ENCODE data around the gene PPP1R3F.

DNA sequence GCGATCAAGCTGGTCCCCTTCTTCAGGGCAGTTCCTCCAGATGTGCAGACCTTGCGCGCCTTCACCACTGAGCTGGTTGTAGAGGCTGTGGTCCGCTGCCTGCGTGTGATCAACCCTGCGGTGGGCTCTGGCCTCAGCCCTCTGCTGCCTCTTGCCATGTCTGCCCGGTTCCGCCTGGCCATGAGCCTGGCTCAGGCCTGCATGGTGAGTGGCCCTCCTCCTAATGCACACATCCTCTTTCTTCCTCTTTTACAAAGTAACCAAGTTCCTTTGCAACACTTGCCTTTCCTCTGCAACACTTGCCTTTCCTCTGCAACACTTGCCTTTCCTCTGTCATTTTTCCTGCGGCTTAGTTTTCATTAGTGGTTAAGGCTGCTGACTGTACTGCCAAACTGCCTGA lies 32.5 kb upstream of the PPP1R3F start:
- TF ChIP-seq GLIS3 (CRISPR knock-in tag; IDR thresholded peaks at IDR 0.05): no peak
- TF ChIP-seq, protein P1, sequence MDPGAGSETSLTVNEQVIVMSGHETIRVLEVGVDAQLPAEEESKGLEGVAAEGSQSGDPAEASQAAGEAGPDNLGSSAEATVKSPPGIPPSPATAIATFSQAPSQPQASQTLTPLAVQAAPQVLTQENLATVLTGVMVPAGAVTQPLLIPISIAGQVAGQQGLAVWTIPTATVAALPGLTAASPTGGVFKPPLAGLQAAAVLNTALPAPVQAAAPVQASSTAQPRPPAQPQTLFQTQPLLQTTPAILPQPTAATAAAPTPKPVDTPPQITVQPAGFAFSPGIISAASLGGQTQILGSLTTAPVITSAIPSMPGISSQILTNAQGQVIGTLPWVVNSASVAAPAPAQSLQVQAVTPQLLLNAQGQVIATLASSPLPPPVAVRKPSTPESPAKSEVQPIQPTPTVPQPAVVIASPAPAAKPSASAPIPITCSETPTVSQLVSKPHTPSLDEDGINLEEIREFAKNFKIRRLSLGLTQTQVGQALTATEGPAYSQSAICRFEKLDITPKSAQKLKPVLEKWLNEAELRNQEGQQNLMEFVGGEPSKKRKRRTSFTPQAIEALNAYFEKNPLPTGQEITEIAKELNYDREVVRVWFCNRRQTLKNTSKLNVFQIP (CRISPR knock-in tag; IDR thresholded peaks at IDR 0.05; ENCODE audit: borderline replicate concordance, low read depth): no peak
- no peak for TF ChIP-seq PPARA (CRISPR knock-in tag; IDR thresholded peaks at IDR 0.05; ENCODE audit: borderline replicate concordance)
- no peak for TF ChIP-seq ARNTL (CRISPR knock-in tag; IDR thresholded peaks at IDR 0.05; ENCODE audit: borderline replicate concordance, low read depth)
- TF ChIP-seq SNAI2 (CRISPR knock-in tag; IDR thresholded peaks at IDR 0.05): no peak
- TF ChIP-seq ZFP3 (CRISPR knock-in tag; IDR thresholded peaks at IDR 0.05): no peak
- TF ChIP-seq TCF4 (CRISPR knock-in tag; IDR thresholded peaks at IDR 0.05; ENCODE audit: borderline replicate concordance): no peak
- no peak for TF ChIP-seq CREB5 (CRISPR knock-in tag; IDR thresholded peaks at IDR 0.05; ENCODE audit: low read depth)
- TF ChIP-seq, protein P2, sequence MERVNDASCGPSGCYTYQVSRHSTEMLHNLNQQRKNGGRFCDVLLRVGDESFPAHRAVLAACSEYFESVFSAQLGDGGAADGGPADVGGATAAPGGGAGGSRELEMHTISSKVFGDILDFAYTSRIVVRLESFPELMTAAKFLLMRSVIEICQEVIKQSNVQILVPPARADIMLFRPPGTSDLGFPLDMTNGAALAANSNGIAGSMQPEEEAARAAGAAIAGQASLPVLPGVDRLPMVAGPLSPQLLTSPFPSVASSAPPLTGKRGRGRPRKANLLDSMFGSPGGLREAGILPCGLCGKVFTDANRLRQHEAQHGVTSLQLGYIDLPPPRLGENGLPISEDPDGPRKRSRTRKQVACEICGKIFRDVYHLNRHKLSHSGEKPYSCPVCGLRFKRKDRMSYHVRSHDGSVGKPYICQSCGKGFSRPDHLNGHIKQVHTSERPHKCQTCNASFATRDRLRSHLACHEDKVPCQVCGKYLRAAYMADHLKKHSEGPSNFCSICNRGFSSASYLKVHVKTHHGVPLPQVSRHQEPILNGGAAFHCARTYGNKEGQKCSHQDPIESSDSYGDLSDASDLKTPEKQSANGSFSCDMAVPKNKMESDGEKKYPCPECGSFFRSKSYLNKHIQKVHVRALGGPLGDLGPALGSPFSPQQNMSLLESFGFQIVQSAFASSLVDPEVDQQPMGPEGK (CRISPR knock-in tag; IDR thresholded peaks at IDR 0.05; ENCODE audit: borderline replicate concordance): no peak
- TF ChIP-seq ZNF70 (CRISPR knock-in tag; IDR thresholded peaks at IDR 0.05): no peak
- no peak for TF ChIP-seq TOX (CRISPR knock-in tag; IDR thresholded peaks at IDR 0.05; ENCODE audit: borderline replicate concordance)
- TF ChIP-seq ZFP30 (CRISPR knock-in tag; IDR thresholded peaks at IDR 0.05): no peak
- no peak for TF ChIP-seq ZNF8 (CRISPR knock-in tag; IDR thresholded peaks at IDR 0.05)

All from SK-N-SH treated with all-trans-retinoic acid at 6 μM for 48 hours (cell line).